ENCODE measurements around the gene SHISA5. TPM values are rescaled to one million over a fixed set of nuclear protein-coding genes. Genes with fewer than 3 reads are reported as not detected.

SHISA5 gene
- total and polyA plus RNA-seq, 2 of the 8 experiments (the other 6 are each of a cell fraction or from before 2014, with no cell fraction given) = 196 to 315 TPM

- Histone ChIP-seq H2BK12ac (ENCODE audit: low read depth, low read length) (0 out of 2 replicates have a peak overlapping the region, but pooled peaks have one; percentile 39), H3K4ac (replicated peaks; ENCODE audit: insufficient read length, low read depth, low read length) (no peak overlapping the region), H3K4me3 (ENCODE audit: extremely low read depth in 1 of 4, insufficient read depth in 2 of 4, low read depth in 3 of 4, low read length in 4 of 4) (peak overlapping the region in 2 of 4 experiments; percentile 75 to 85; a peak in 4 of 8 replicates), H3K18ac (ENCODE audit: extremely low read depth, low read length) (0 out of 2 replicates have a peak overlapping the region, but pooled peaks have one; percentile 4), H3K27me3 (replicated peaks in 1 of 4; ENCODE audit: control insufficient read depth in 3 of 4, extremely low read depth in 1 of 4, insufficient read depth in 3 of 4, low read length in 3 of 4) (no peaks in the 10 kb centered on the region), H4K5ac (ENCODE audit: insufficient read length, low read depth, low read length) (no peak overlapping the region), H2BK20ac (ENCODE audit: low read length) (0 out of 2 replicates have a peak overlapping the region, but pooled peaks have one; percentile 32), H3K4me1 (replicated peaks in 1 of 4; ENCODE audit: control insufficient read depth in 3 of 4, insufficient read depth in 4 of 4, low read length in 3 of 4) (peaks cover 7 to 40% (median 20%) of the 10 kb centered on the region in 4 experiments), H3K23me2 (ENCODE audit: low read depth, low read length) (peaks cover 13% of the 10 kb centered on the region), H2BK15ac (ENCODE audit: low read length) (no peak overlapping the region), H3K4me2 (ENCODE audit: insufficient read depth in 1 of 2, low read depth in 2 of 2, low read length in 2 of 2) (peak overlapping the region; percentile 91 to 98), H3K79me2 (ENCODE audit: control insufficient read depth in 1 of 2, insufficient read depth in 2 of 2, low read length in 2 of 2) (peaks cover 32 to 76% of the 10 kb centered on the region in 2 experiments), H3K27ac (ENCODE audit: low read depth, low read length) (no peak overlapping the region), H2BK120ac (replicated peaks; ENCODE audit: low read depth, low read length) (no peak overlapping the region), H3K79me1 (ENCODE audit: low read depth, low read length) (peaks cover 44% of the 10 kb centered on the region), H2AK5ac (ENCODE audit: low read depth, low read length) (peak overlapping the region; percentile 90; the same call in 1 of the 2 replicates), H3K36me3 (ENCODE audit: control insufficient read depth in 2 of 4, insufficient read depth in 4 of 4, low read length in 3 of 4) (peaks cover 5 to 10% (median 7%) of the 10 kb centered on the region in 4 experiments; a peak in 6 of 8 replicates), H4K8ac (ENCODE audit: extremely low read depth, insufficient read depth, low read length) (no peak overlapping the region), H3K56ac (replicated peaks; ENCODE audit: insufficient read length, low read depth, low read length) (no peak overlapping the region), H3K14ac (ENCODE audit: insufficient read length) (no peak overlapping the region), H3K23ac (ENCODE audit: insufficient read length) (no peak overlapping the region), H2AFZ (ENCODE audit: low read length) (no peak overlapping the region), H2BK5ac (ENCODE audit: low read depth, low read length) (peak overlapping the region; percentile 82), H3K9ac (replicated peaks in 1 of 4; ENCODE audit: extremely low read depth in 1 of 4, low read depth in 3 of 4, low read length in 3 of 4) (peak overlapping the region in 1 of 4 experiments; percentile 22; a peak in 2 of 7 replicates), H3K9me3 (ENCODE audit: insufficient read depth in 2 of 2, low read depth in 1 of 2, low read length in 1 of 2) (no peaks in the 10 kb centered on the region), H4K91ac (replicated peaks; ENCODE audit: insufficient read length, low read length) (no peak overlapping the region), H4K20me1 (replicated peaks in 1 of 2; ENCODE audit: control insufficient read depth in 1 of 2, insufficient read depth in 2 of 2, low read length in 2 of 2) (peaks cover 14 to 33% of the 10 kb centered on the region in 2 experiments)
- DNase-seq (ENCODE audit: low read depth in 1 of 2, low spot score in 2 of 2) (no peak), FAIRE-seq (no peak)
- ChIA-PET CTCF (ENCODE audit: partially characterized antibody) (interaction anchor here (0.9 to 5.4 kb wide), 4 partner anchors 9 to 152 kb away, joined by 3 to 34 read pairs (median 20); no protein-coding TSS in a partner anchor), POLR2A (ENCODE audit: partially characterized antibody) (interaction anchor here (0.6 to 31.5 kb wide), 15 partner anchors 8 to 233 kb away, joined by 3 to 650 read pairs (median 3); partner anchors contain the start of genes ATRIP, CCDC51, FBXW12 and TMA7)
- WGBS, 2 experiments (ENCODE audit: extremely low coverage in 1 of 2, insufficient coverage in 1 of 2, insufficient read length in 1 of 2, insufficient replicate concordance in 2 of 2, low coverage in 1 of 2, low lambda C conversion rate in 2 of 2, missing lambda C conversion rate in 1 of 2) = 90% methylated on average over 8 of the region's 8 CpGs; no CpG with 5 or more reads in 1 of the 2 experiments
- TF ChIP-seq CBX5 (IDR thresholded peaks at IDR 0.05; ENCODE audit: low read depth, low read length) (no peak), EGR1 (IDR thresholded peaks at IDR 0.05; ENCODE audit: borderline replicate concordance, low read depth, low read length) (no peak), FOSL1 (IDR thresholded peaks at IDR 0.05; ENCODE audit: insufficient read depth, low read depth, low read length) (no peak), CBX8 (IDR thresholded peaks at IDR 0.05; ENCODE audit: borderline replicate concordance, low read depth, low read length) (no peak), RFX5 (IDR thresholded peaks at IDR 0.05; ENCODE audit: borderline replicate concordance, low read depth, low read length) (no peak), RAD21 (IDR thresholded peaks at IDR 0.05 in 1 of 2, conservative IDR thresholded peaks at IDR 0.05 in 1 of 2; ENCODE audit: low read depth in 2 of 2, low read length in 2 of 2) (no peak), SP4 (IDR thresholded peaks at IDR 0.05; ENCODE audit: low read length) (no peak), GTF2F1 (IDR thresholded peaks at IDR 0.05; ENCODE audit: borderline replicate concordance, low read depth, low read length) (no peak), POU5F1 (IDR thresholded peaks at IDR 0.05; ENCODE audit: low read depth, low read length) (no peak), USF2 (IDR thresholded peaks at IDR 0.05; ENCODE audit: low read length) (no peak)
Observed at GRCh38 chr3:48426944-48427629, 76.9 kb downstream of the SHISA5 start.

Measured in H1 (cell line).